DOHH2 (cell line): ENCODE measurements around the gene PDXDC1.

Source experiments
- H3F3A ChIP-seq: fragments of 200-600 bp; sonication (generic), shearing (Covaris generic); 2 replicates; pipeline ENCODE4 v1.6.0; 2016; ENCODE audit warnings: antibody characterized with exemption, mild to moderate bottlenecking; ENCODE audit not compliant: control insufficient read depth, insufficient read depth
- H3K27ac ChIP-seq: fragments of 200-600 bp; sonication (generic); 2 replicates; pipeline ENCODE4 v1.5.1; 2014; ENCODE audit warnings: low read depth, mild to moderate bottlenecking, low read length, moderate library complexity
- H3K27me3 ChIP-seq: fragments of 200-600 bp; sonication (generic); 2 replicates; pipeline ENCODE4 v1.6.1; 2014; ENCODE audit warnings: mild to moderate bottlenecking, low read length, mixed read lengths; ENCODE audit not compliant: control insufficient read depth
- H3K36me3 ChIP-seq: fragments of 200-600 bp; sonication (generic); 2 replicates; pipeline ENCODE4 v1.6.1; 2014; ENCODE audit warnings: mild to moderate bottlenecking, low read length, moderate library complexity, mixed read lengths; ENCODE audit not compliant: control insufficient read depth
- H3K4me1 ChIP-seq: fragments of 200-600 bp; sonication (generic); 2 replicates; pipeline ENCODE4 v1.6.1; 2014; ENCODE audit warnings: mild to moderate bottlenecking, low read length, mixed read lengths; ENCODE audit not compliant: control insufficient read depth
- H3K4me2 ChIP-seq: fragments of 200-600 bp; sonication (generic); 2 replicates; pipeline ENCODE4 v1.6.0; 2014; ENCODE audit warnings: mild to moderate bottlenecking, low read length, moderate library complexity
- H3K4me3 ChIP-seq: fragments of 200-600 bp; sonication (generic); 2 replicates; pipeline ENCODE4 v1.5.1; 2014; ENCODE audit warnings: mild to moderate bottlenecking, low read length, mixed read lengths
- H3K79me2 ChIP-seq: fragments of 200-600 bp; sonication (generic); 2 replicates; pipeline ENCODE4 v1.6.1; 2014; ENCODE audit warnings: mild to moderate bottlenecking, low read length, mixed read lengths; ENCODE audit not compliant: control insufficient read depth
- H3K9me2 ChIP-seq: fragments of 200-600 bp; sonication (generic); replicated peaks from 2 replicates; pipeline ENCODE4 v1.6.1; 2014; ENCODE audit warnings: mild to moderate bottlenecking, low read length, mixed read lengths; ENCODE audit not compliant: control insufficient read depth
- H3K9me3 ChIP-seq: fragments of 200-600 bp; sonication (generic); 2 replicates; pipeline ENCODE4 v1.6.1; 2014; ENCODE audit warnings: antibody characterized with exemption, low read length, mixed read lengths; ENCODE audit not compliant: control insufficient read depth, insufficient read depth
- H4K20me1 ChIP-seq: fragments of 200-600 bp; sonication (generic); 2 replicates; pipeline ENCODE4 v1.6.0; 2014; ENCODE audit warnings: low read depth, mild to moderate bottlenecking, antibody characterized with exemption, low read length, moderate library complexity; ENCODE audit not compliant: control insufficient read depth, insufficient read depth
- EZH2phosphoT487 ChIP-seq: fragments of 200-600 bp; sonication (generic); IDR thresholded peaks from 2 replicates; pipeline ENCODE4 v1.6.1; 2017; ENCODE audit warnings: borderline replicate concordance, mild to moderate bottlenecking, antibody characterized with exemption, low read length, moderate library complexity, mixed read lengths
- TF ChIP-seq, protein P1 (sequence below): fragments of 200-600 bp; sonication (generic); IDR thresholded peaks from one replicate; pipeline ENCODE4 v1.5.1; 2014; ENCODE audit warnings: antibody characterized with exemption, mild to moderate bottlenecking, low read depth, low read length; ENCODE audit not compliant: poor library complexity, severe bottlenecking

The PDXDC1 gene

GRCh38 chr16:15051387-15051951 lies 76.6 kb downstream of the PDXDC1 start:
- no peak overlapping the region for H3K4me2 ChIP-seq
- peaks cover 15% of the 10 kb centered on the region for H3K4me1 ChIP-seq
- H3K4me3 ChIP-seq = no peak overlapping the region
- H3K79me2 ChIP-seq = peaks cover 18% of the 10 kb centered on the region
- no peaks in the 10 kb centered on the region for H3K9me3 ChIP-seq
- no peaks in the 10 kb centered on the region for H4K20me1 ChIP-seq
- no peaks in the 10 kb centered on the region for H3K27me3 ChIP-seq
- H3K27ac ChIP-seq = no peak overlapping the region
- no peaks in the 10 kb centered on the region for H3K9me2 ChIP-seq
- TF ChIP-seq, protein P1, sequence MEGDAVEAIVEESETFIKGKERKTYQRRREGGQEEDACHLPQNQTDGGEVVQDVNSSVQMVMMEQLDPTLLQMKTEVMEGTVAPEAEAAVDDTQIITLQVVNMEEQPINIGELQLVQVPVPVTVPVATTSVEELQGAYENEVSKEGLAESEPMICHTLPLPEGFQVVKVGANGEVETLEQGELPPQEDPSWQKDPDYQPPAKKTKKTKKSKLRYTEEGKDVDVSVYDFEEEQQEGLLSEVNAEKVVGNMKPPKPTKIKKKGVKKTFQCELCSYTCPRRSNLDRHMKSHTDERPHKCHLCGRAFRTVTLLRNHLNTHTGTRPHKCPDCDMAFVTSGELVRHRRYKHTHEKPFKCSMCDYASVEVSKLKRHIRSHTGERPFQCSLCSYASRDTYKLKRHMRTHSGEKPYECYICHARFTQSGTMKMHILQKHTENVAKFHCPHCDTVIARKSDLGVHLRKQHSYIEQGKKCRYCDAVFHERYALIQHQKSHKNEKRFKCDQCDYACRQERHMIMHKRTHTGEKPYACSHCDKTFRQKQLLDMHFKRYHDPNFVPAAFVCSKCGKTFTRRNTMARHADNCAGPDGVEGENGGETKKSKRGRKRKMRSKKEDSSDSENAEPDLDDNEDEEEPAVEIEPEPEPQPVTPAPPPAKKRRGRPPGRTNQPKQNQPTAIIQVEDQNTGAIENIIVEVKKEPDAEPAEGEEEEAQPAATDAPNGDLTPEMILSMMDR = no peak
- TF ChIP-seq EZH2phosphoT487 = no peak
- no peaks in the 10 kb centered on the region for H3K36me3 ChIP-seq
- H3F3A ChIP-seq = no peaks in the 10 kb centered on the region

DNA sequence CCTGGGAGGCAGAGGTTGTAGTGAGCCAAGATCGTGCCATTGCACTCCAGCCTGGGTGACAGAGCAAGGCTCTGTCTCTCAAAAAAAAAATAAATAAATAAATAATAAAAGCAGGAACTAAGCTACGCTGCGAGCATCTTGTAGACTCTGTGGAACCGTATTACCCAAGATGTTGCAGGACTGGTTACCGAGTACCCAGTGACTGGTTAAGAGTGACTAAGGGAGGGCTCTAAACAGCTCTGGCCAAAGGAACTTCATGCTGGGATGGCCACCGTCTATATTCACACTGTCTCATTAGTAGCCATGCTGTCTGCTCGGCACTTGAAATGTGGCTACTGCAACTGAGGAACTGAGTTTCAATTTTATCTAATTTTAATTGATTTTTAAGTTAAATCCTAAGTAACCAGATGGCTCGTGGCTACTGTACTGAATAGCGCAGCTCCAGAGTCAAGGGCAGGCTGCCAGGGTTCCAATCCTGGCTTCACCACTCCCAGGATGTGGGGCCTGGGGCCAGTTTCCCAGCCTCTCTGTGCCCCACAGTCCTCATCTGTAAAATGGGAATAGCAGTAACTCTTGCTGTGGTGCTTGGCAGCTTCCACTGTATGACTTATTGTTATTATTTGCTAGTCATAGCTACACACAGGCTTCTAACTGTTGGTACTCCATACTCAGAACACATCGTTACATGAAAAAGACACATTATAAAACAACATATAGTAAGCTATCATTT lies 78.1 kb downstream of the PDXDC1 start:
- H3K9me2 ChIP-seq = no peaks in the 10 kb centered on the region
- no peaks in the 10 kb centered on the region for H4K20me1 ChIP-seq
- no peak overlapping the region for H3K4me3 ChIP-seq
- TF ChIP-seq, protein P1 = no peak
- no peak for TF ChIP-seq EZH2phosphoT487
- no peaks in the 10 kb centered on the region for H3K27me3 ChIP-seq
- no peak overlapping the region for H3K4me2 ChIP-seq
- no peaks in the 10 kb centered on the region for H3K36me3 ChIP-seq
- peaks cover 6% of the 10 kb centered on the region; the same call in 1 of the 2 replicates for H3F3A ChIP-seq
- H3K4me1 ChIP-seq = peaks cover 16% of the 10 kb centered on the region
- no peak overlapping the region for H3K27ac ChIP-seq
- H3K79me2 ChIP-seq = peaks cover 18% of the 10 kb centered on the region
- no peaks in the 10 kb centered on the region for H3K9me3 ChIP-seq

DNA sequence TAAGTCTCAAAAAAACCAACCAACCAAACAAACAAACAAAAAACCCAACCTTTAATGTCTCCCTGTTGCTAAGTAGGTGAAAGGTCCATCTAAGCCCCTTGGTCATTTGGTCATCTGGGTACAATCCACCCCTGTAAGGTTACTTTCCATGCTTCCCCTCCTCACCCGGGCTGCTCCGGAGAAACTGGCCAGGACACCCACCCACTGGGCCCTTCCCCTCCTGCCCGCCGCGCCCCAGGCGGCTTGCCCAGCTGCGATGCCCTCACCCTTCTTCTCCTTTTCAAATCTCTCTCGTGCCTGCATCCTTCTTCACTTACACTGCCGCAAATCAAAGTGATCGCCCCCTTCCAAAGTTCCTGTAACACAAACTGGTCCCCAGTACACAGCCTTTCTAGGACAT lies 79.1 kb downstream of the PDXDC1 start:
- Histone ChIP-seq H3K4me1 (peaks cover 16% of the 10 kb centered on the region), H3F3A (peaks cover 6% of the 10 kb centered on the region; the same call in 1 of the 2 replicates), H3K79me2 (peaks cover 18% of the 10 kb centered on the region), H3K9me2 (no peaks in the 10 kb centered on the region), H4K20me1 (no peaks in the 10 kb centered on the region), H3K4me3 (no peak overlapping the region), H3K36me3 (peaks cover 4% of the 10 kb centered on the region), H3K27me3 (no peaks in the 10 kb centered on the region), H3K9me3 (no peaks in the 10 kb centered on the region), H3K27ac (no peak overlapping the region), H3K4me2 (no peak overlapping the region)
- TF ChIP-seq, protein P1 = no peak
- no peak for TF ChIP-seq EZH2phosphoT487
